ENCODE data around the gene JAZF1.

DNA sequence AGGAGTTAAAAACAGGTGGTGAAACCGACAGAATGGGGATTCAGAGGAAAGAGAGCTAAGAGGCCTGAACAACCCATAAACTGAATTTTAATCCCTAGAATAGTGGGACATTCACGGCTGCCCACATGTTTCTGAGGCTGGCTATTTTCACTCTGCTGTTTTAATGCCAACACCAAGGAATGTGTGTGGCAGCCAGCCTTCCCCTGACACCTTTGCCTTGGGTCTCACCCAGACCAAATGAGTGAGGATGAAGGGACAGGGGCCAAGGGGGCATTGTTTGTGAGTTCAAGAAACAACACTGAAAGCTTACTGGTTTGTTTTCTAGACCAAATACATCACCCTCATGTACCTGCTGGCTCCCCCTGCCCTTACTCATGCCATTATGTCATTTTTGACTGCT is 164.3 kb downstream of the JAZF1 start:
- TF ChIP-seq, protein P1, sequence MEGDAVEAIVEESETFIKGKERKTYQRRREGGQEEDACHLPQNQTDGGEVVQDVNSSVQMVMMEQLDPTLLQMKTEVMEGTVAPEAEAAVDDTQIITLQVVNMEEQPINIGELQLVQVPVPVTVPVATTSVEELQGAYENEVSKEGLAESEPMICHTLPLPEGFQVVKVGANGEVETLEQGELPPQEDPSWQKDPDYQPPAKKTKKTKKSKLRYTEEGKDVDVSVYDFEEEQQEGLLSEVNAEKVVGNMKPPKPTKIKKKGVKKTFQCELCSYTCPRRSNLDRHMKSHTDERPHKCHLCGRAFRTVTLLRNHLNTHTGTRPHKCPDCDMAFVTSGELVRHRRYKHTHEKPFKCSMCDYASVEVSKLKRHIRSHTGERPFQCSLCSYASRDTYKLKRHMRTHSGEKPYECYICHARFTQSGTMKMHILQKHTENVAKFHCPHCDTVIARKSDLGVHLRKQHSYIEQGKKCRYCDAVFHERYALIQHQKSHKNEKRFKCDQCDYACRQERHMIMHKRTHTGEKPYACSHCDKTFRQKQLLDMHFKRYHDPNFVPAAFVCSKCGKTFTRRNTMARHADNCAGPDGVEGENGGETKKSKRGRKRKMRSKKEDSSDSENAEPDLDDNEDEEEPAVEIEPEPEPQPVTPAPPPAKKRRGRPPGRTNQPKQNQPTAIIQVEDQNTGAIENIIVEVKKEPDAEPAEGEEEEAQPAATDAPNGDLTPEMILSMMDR (IDR thresholded peaks at IDR 0.05), result no peak
- TF ChIP-seq ZFX (IDR thresholded peaks at IDR 0.05; ENCODE audit: borderline replicate concordance), result no peak

Measured in 22Rv1 (cell line).